H1 (cell line): ENCODE data around the gene GCNA. TPM values are rescaled to one million over a fixed set of nuclear protein-coding genes. Genes with fewer than 3 reads are reported as not detected.

Source experiments
- CTCF ChIP-seq, 3 experiments: IDR thresholded peaks; 1 replicate in 2 of 3; 2 replicates in 1 of 3; pipeline versions ENCODE4 v1.5.1 to v1.6.1; 2011; ENCODE audit warnings: low read length in 3 of 3, mild to moderate bottlenecking in 3 of 3, inconsistent platforms in 2 of 3, low read depth in 1 of 3, moderate library complexity in 1 of 3; ENCODE audit not compliant: insufficient read depth in 1 of 3; ENCODE audit errors: control extremely low read depth in 1 of 3
- RFX5 ChIP-seq: IDR thresholded peaks from 2 replicates; pipeline ENCODE4 v1.6.1; 2011; ENCODE audit warnings: low read depth, low read length, improper control_type of control experiment, borderline replicate concordance
- SP2 ChIP-seq: IDR thresholded peaks from 2 replicates; pipeline ENCODE4 v1.6.1; 2012; ENCODE audit warnings: mild to moderate bottlenecking, low read length, inconsistent platforms
- polyA plus RNA-seq, 7 experiments: library from polyadenylated mRNA; depleted of rRNA in 3 of 7; stranded (reverse) in 5 of 7; unstranded in 2 of 7; fragments of >200 nt in 5 of 7; fragments of 200-250 nt in 2 of 7; gene quantifications; 1 replicate in 5 of 7; 2 replicates in 1 of 7; 4 replicates in 1 of 7; pipeline versions ENCODE4 v1.2.1 to v1.2.3, GENCODE V29; 2011 to 2013; ENCODE audit warnings: missing spikeins in 2 of 7, mixed read lengths in 2 of 7
- total RNA-seq: library from RNA; stranded (reverse); fragmentation: NEBNext Ultra II Directional; extraction: Animal tissue kit (Norgen Biotek cat#: 25700); gene quantifications from 2 replicates; pipeline ENCODE4 v1.2.1, GENCODE V29; 2021

The GCNA gene
- total and polyA plus RNA-seq, 2 of the 8 experiments (the other 6 are each of a cell fraction or from before 2014, with no cell fraction given), result 0.41 to 0.95 TPM

GRCh38 chrX:71533851-71534561 is 44.2 kb upstream of the GCNA start (continued):
- TF ChIP-seq RFX5, result no peak
- no peak for TF ChIP-seq SP2
- no peak for TF ChIP-seq CTCF (IDR thresholded peaks at IDR 0.05; ENCODE audit: control extremely low read depth in 1 of 3, insufficient read depth in 1 of 3, low read depth in 1 of 3, low read length in 3 of 3)
